GM18951 (cell line): ENCODE measurements around the gene DIP2C.

ENCODE experiments used
- POLR2A ChIP-seq: IDR thresholded peaks from 4 replicates; pipeline ENCODE4 v1.6.1; 2011; ENCODE audit warnings: mild to moderate bottlenecking; ENCODE audit not compliant: insufficient read length, insufficient read depth; ENCODE audit errors: extremely low read depth
- in situ Hi-C: fragments of 300-500 bp; cut with MboI; formaldehyde crosslinking; loops from one replicate; pipeline ENCODE4 v1.12.0; 2022; ENCODE audit warnings: low sequenced_read_pairs, mixed read lengths, inconsistent platforms; ENCODE audit not compliant: unreplicated experiment

Gene DIP2C

GRCh38 chr10:510415-510881, 179.0 kb downstream of the DIP2C start:
- TF ChIP-seq POLR2A = no peak
- in situ Hi-C loops = loop anchor here (25.0 kb wide), 1 partner anchor 577 kb away; no protein-coding TSS in a partner anchor

DNA sequence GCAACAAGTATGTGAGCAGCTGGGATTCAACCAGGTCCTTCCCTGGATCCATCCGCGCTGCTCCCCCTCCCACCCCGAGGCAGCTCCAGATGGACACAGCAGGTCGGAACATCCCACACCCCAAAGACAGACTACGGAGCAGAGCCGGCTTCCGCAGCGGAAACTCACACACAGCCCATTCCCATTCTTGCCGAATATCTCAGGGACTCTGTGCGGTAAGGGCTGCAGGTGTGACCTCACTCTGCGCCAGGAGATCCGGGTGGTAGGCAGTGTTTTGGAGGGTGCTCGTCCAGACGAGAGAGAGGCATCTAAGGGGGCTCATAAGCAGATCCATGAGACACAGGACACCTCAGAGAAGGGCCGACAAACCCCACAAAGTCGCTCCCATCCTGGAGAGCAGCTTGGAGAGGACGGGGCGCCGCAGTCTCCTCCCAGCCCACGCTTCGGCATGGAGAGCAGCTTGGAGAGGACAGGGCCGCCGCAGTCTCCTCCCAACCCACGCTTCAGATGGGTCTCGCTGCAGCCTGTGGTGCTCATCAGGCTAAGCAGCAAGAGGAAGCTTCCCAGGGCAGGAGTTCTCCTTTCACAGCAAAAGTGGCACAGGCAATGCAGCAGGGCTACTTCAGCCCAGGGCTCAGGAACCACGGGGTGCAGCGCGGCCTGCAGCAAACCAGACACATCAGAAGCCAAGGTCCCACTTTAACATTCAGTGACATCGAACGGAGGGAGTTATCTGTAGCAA, 179.9 kb downstream of the DIP2C start:
- in situ Hi-C loops = loop anchor here (25.0 kb wide), 1 partner anchor 578 kb away; no protein-coding TSS in a partner anchor
- no peak for TF ChIP-seq POLR2A

DNA sequence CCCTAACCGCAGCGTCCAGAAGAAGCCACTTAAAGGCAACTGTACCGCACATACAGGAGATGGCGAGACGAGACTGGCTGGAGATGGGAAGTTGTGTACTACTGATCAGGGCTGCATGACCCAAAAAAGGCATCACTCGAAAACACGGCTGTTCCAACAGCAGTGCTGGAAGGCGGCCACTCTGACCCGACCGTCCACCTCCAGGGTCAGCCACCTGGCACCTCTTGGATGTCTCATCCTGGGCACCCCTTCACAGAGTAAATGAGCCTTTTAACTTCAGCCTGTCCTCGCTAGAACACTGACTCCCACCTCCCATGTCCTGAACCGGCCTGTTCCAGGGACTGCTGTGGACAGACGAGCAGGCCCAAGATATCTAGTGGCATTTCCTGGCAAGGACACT, 180.7 kb downstream of the DIP2C start:
- in situ Hi-C loops = loop anchor here (25.0 kb wide), 1 partner anchor 579 kb away; no protein-coding TSS in a partner anchor
- no peak for TF ChIP-seq POLR2A

DNA sequence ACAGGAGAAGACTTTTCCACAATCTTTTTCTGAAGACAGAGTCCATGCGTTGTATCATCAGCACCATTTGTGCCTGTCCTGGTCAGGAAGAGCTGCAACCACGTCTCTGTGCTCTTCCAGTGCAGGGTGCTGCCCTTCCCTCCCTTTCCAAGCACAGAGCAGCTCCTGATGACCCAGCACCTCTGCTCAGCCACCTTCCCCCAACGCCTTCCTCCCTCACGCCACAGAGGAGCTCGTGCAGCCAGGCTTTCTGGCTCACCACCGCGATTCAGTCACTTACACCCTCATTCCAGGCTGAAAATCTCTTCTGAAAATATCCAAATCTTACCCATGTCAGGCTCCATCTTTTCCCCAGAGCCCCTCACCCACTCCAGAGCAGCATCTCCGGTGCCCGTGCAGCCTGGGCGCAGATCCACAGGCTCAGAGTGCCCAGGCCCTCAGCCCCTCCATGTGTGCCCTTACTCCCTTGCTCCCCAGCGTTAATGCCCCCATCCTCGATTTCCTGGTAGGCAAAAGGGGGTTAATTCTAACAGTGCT, 181.5 kb downstream of the DIP2C start:
- TF ChIP-seq POLR2A = no peak
- in situ Hi-C loops = loop anchor here (25.0 kb wide), 1 partner anchor 579 kb away; no protein-coding TSS in a partner anchor

DNA sequence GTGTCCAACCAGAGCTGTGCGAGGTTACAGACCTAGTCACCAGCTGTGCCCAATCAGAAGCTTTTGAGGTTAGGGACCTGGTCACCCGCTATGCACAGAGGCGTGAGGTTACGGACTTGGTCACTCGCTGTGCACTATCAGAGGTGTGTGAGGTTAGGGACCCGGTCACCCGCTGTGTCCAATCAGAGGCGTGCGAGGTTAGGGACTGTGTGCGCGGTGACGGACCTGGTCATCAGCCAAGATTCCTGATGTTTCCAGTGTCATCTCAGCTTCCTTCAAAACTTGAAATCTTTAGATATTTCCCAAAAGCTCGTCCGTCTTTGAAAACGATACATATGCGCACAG, 182.1 kb downstream of the DIP2C start:
- TF ChIP-seq POLR2A = no peak
- in situ Hi-C loops = loop anchor here (25.0 kb wide), 1 partner anchor 580 kb away; no protein-coding TSS in a partner anchor

GRCh38 chr10:506451-507354, 182.8 kb downstream of the DIP2C start:
- in situ Hi-C loops = loop anchor here (25.0 kb wide), 1 partner anchor 581 kb away; no protein-coding TSS in a partner anchor
- no peak for TF ChIP-seq POLR2A

GRCh38 chr10:505419-505818, 184.0 kb downstream of the DIP2C start:
- in situ Hi-C loops = loop anchor here (25.0 kb wide), 1 partner anchor 582 kb away; no protein-coding TSS in a partner anchor
- no peak for TF ChIP-seq POLR2A

DNA sequence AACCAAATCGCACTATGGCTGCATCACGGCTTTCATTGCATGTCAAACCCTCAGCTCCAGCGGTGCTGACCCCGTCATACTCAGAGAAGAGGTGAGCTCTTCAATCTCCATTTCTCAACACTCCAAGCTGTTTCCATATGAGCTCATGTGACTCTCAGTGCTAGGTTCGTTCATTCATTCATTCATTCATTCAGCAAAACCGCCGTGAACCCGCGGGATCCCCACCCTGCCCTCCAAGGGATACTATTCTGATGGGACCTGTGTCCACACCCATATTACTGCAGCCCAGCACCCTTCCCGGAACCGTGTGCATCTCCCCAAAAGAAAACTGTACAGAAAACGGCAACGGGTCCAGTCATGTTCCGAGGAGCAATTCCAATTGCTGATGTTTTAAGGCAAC, 184.7 kb downstream of the DIP2C start:
- no peak for TF ChIP-seq POLR2A
- in situ Hi-C loops = loop anchor here (25.0 kb wide), 1 partner anchor 582 kb away; no protein-coding TSS in a partner anchor

DNA sequence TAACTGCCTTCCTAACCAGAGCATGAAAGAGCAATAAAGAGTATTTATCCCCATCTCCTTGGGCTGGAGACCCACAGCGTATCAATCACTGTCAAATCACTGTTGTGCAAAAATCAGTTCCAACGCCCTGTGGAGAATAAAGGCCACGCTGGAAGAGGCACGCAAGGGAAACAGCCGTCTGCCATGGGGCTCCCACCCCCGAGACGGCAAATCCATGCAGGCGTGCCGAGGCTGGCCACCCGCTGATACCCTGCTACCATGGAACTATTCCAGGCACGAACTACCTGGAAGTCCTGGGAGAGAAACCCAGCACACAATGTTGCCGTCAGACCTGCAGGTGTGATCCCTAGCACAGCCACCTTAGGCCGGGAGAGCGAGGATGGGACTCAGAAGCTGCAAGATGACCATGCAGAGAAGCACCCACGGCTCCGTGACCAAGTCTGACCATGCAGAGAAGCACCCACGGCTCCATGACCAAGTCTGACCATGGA, 185.3 kb downstream of the DIP2C start:
- TF ChIP-seq POLR2A = no peak
- in situ Hi-C loops = loop anchor here (25.0 kb wide), 1 partner anchor 583 kb away; no protein-coding TSS in a partner anchor

DNA sequence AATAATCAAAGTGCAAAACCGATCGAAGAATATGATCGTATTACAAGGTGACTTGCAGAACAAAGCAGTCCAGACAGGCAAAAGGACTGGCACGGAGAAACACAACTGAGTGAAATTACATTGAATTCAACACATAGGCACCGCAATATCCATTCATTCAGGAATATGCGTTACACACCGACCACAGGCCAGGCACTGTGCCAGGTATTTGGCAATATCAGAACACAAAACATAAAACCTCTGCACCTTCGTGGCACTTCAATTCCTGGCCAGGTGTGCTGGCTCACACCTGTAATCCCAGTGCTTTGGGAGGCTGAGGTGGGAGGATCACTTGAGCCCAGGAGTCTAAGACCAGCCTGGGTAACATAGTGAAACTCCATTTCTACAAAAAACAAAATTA, 187.9 kb downstream of the DIP2C start:
- in situ Hi-C loops = loop anchor here (25.0 kb wide), 1 partner anchor 586 kb away; no protein-coding TSS in a partner anchor
- no peak for TF ChIP-seq POLR2A

DNA sequence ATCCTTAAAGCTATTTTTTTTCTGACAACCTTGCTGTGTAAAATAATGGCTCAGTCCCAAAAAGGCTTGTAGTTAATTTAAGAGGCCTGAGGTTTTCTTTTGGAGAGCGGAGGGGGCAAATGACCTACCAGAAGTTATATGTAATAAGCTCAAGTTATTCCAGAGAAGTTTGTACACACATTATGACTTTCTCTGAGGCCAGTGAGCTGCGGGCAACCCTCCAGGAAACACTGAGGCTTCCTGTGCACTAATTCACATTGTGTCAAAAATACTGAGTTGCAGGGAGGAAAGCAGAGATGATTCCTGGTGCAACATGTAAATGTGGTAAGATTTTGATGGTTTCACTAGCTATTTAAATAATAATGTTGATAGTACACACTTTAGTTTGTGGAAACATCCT, 188.6 kb downstream of the DIP2C start:
- no peak for TF ChIP-seq POLR2A
- in situ Hi-C loops = loop anchor here (25.0 kb wide), 1 partner anchor 586 kb away; no protein-coding TSS in a partner anchor

DNA sequence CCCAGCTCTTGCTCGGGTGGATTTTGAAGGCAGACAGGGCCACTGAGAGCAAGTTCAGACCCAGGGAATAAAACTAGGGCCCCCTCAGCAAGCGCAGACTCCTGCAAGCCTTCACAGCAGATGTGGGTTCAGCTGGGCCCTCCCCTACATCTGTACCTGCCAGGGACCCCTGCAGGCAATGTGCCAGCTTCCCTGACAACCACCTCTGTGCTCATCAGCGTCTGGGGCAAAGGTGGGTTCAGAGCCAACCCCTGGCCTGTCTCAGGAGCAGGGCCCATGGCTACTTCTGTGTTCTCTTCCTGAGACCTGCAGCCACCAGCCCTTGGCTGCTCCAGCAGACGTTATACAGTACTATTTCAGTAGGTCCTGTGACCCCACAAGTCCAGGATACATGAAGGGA, 189.5 kb downstream of the DIP2C start:
- in situ Hi-C loops = loop anchor here (25.0 kb wide), 1 partner anchor 587 kb away; no protein-coding TSS in a partner anchor
- no peak for TF ChIP-seq POLR2A

GRCh38 chr10:498760-499435, 190.6 kb downstream of the DIP2C start:
- in situ Hi-C loops = no loop called here
- TF ChIP-seq POLR2A = no peak
